Mesenchymal stem cell (in vitro differentiated cells and primary cell): ENCODE measurements around the gene TPBGL. TPM values are rescaled to one million over a fixed set of nuclear protein-coding genes. Genes with fewer than 3 reads are reported as not detected.

Experiments
- DNase-seq: peaks from one replicate; pipeline ENCODE4 v3.0.0-alpha.2; 2013
- H2AFZ ChIP-seq: one replicate; pipeline ENCODE4 v1.6.1; 2013; ENCODE audit warnings: low read depth, mild to moderate bottlenecking, control low read depth, inconsistent platforms, low read length, moderate library complexity
- H2AK5ac ChIP-seq: 2 replicates; pipeline ENCODE4 v1.6.1; 2013; ENCODE audit warnings: low read length, moderate library complexity, mild to moderate bottlenecking, inconsistent platforms; ENCODE audit not compliant: severe bottlenecking
- H2BK120ac ChIP-seq: one replicate; pipeline ENCODE4 v1.6.1; 2013; ENCODE audit warnings: low read depth, mild to moderate bottlenecking, inconsistent platforms, low read length, moderate library complexity
- H2BK12ac ChIP-seq, 2 experiments: one replicate each; pipeline ENCODE4 v1.6.1; 2013; ENCODE audit warnings: inconsistent platforms in 2 of 2, low read length in 2 of 2, mild to moderate bottlenecking in 2 of 2, moderate library complexity in 2 of 2, control low read depth in 1 of 2
- H2BK15ac ChIP-seq: one replicate; pipeline ENCODE4 v1.6.1; 2013; ENCODE audit warnings: mild to moderate bottlenecking, low read depth, inconsistent platforms; ENCODE audit not compliant: poor library complexity, severe bottlenecking
- H2BK5ac ChIP-seq: 2 replicates; pipeline ENCODE4 v1.6.1; 2013; ENCODE audit warnings: low read depth, mild to moderate bottlenecking, low read length, control low read depth, inconsistent platforms; ENCODE audit not compliant: poor library complexity, severe bottlenecking
- H3K14ac ChIP-seq, 2 experiments: one replicate each; pipeline ENCODE4 v1.6.1; 2013; ENCODE audit warnings: inconsistent platforms in 2 of 2, low read length in 2 of 2, control low read depth in 1 of 2, mild to moderate bottlenecking in 1 of 2, moderate library complexity in 1 of 2
- H3K18ac ChIP-seq, 2 experiments: one replicate each; pipeline ENCODE4 v1.6.1; 2013; ENCODE audit warnings: inconsistent platforms in 2 of 2, low read length in 2 of 2, control low read depth in 1 of 2, low read depth in 1 of 2, mild to moderate bottlenecking in 1 of 2
- H3K23ac ChIP-seq, 2 experiments: one replicate each; pipeline ENCODE4 v1.6.1; 2013; ENCODE audit warnings: inconsistent platforms in 2 of 2, low read length in 2 of 2, mild to moderate bottlenecking in 2 of 2, moderate library complexity in 2 of 2, control low read depth in 1 of 2
- H3K27ac ChIP-seq: 2 replicates; pipeline ENCODE4 v1.5.1; 2013; ENCODE audit warnings: mild to moderate bottlenecking, moderate library complexity, low read length, control low read depth, inconsistent platforms; ENCODE audit not compliant: poor library complexity, severe bottlenecking
- H3K27me3 ChIP-seq, 2 experiments: 2 replicates each; pipeline versions ENCODE4 v1.6.1 to v1.7.0; 2013; ENCODE audit warnings: low read length in 2 of 2, mild to moderate bottlenecking in 2 of 2, moderate library complexity in 2 of 2, control low read depth in 1 of 2, inconsistent platforms in 1 of 2; ENCODE audit not compliant: control insufficient read depth in 1 of 2, insufficient read depth in 1 of 2
- H3K36me3 ChIP-seq, 2 experiments: 2 replicates each; pipeline versions ENCODE4 v1.6.1 to v1.7.0; 2013; ENCODE audit warnings: low read length in 2 of 2, control low read depth in 1 of 2, inconsistent platforms in 1 of 2, low read depth in 1 of 2, mild to moderate bottlenecking in 1 of 2; ENCODE audit not compliant: insufficient read depth in 2 of 2, control insufficient read depth in 1 of 2
- H3K4ac ChIP-seq, 2 experiments: one replicate each; pipeline ENCODE4 v1.6.1; 2013; ENCODE audit warnings: inconsistent platforms in 2 of 2, low read length in 2 of 2, mild to moderate bottlenecking in 2 of 2, moderate library complexity in 2 of 2, control low read depth in 1 of 2, low read depth in 1 of 2
- H3K4me1 ChIP-seq: 2 replicates; pipeline ENCODE4 v1.6.1; 2013; ENCODE audit warnings: low read depth, low read length, control low read depth; ENCODE audit not compliant: control insufficient read depth, insufficient read depth
- H3K4me2 ChIP-seq: 2 replicates; pipeline ENCODE4 v1.6.1; 2013; ENCODE audit warnings: low read length, mild to moderate bottlenecking, inconsistent platforms; ENCODE audit not compliant: poor library complexity, severe bottlenecking
- H3K4me3 ChIP-seq, 2 experiments: 2 replicates each; pipeline versions ENCODE4 v1.5.1 to v1.7.0; 2013; ENCODE audit warnings: low read length in 2 of 2, mild to moderate bottlenecking in 2 of 2, control low read depth in 1 of 2, low read depth in 1 of 2; ENCODE audit not compliant: insufficient read depth in 1 of 2
- H3K79me1 ChIP-seq: replicated peaks from 2 replicates; pipeline ENCODE4 v1.6.1; 2013; ENCODE audit warnings: mild to moderate bottlenecking, control low read depth, low read length, inconsistent platforms; ENCODE audit not compliant: poor library complexity, severe bottlenecking
- H3K9ac ChIP-seq: 2 replicates; pipeline ENCODE4 v1.7.0; 2013; ENCODE audit warnings: mild to moderate bottlenecking, low read length, moderate library complexity
- H3K9me3 ChIP-seq: 2 replicates; pipeline ENCODE4 v1.7.0; 2013; ENCODE audit warnings: mild to moderate bottlenecking, low read length; ENCODE audit not compliant: control insufficient read depth
- H4K8ac ChIP-seq: one replicate; pipeline ENCODE4 v1.6.1; 2013; ENCODE audit warnings: inconsistent platforms, mild to moderate bottlenecking, low read length, moderate library complexity
- H4K91ac ChIP-seq: one replicate; pipeline ENCODE4 v1.6.1; 2013; ENCODE audit warnings: mild to moderate bottlenecking, low read length, inconsistent platforms
- WGBS: methylation state at CpG from one replicate; pipeline ENCODE4 v1.1.7; 2013; ENCODE audit warnings: mixed read lengths; 5-methylcytosine and 5-hydroxymethylcytosine counted together
- polyA plus RNA-seq, 2 experiments: library from polyadenylated mRNA; stranded (reverse); fragments of 200-250 nt; gene quantifications; one replicate each; pipeline ENCODE4 v1.2.3, GENCODE V29; 2013

TPBGL gene
- 0.14 TPM for polyA plus RNA-seq (2013, experiment 1 of 2)
- 0.04 TPM for polyA plus RNA-seq (2013, experiment 2 of 2)

GRCh38 chr11:75240311-75241035 lies at the start of gene TPBGL:
TSS of gene TPBGL (plus strand) at chr11:75240774. CDS start at chr11:75241050, 276 bp downstream.
- Histone ChIP-seq H2AFZ (peak within 1 kb of the TSS; percentile 90), H3K9ac (no peak within 1 kb of the TSS), H3K27ac (no peak within 1 kb of the TSS), H2BK120ac (no peak within 1 kb of the TSS), H3K9me3 (no peaks in the 10 kb centered on the region), H3K14ac (peak within 1 kb of the TSS in 1 of 2 experiments; percentile 32), H2AK5ac (no peak within 1 kb of the TSS), H4K8ac (peak within 1 kb of the TSS; percentile 55), H3K4me2 (peak within 1 kb of the TSS; percentile 96), H3K36me3 (peaks cover 0 to 4% of the 10 kb centered on the region in 2 experiments), H2BK12ac (no peak within 1 kb of the TSS), H3K79me1 (no peaks in the 10 kb centered on the region), H3K27me3 (peaks cover 78 to 83% of the 10 kb centered on the region in 2 experiments), H2BK5ac (no peak within 1 kb of the TSS), H3K4me1 (peaks cover 16% of the 10 kb centered on the region), H4K91ac (no peak within 1 kb of the TSS), H3K4ac (no peak within 1 kb of the TSS), H3K4me3 (peak within 1 kb of the TSS; percentile 61 to 74), H2BK15ac (peak within 1 kb of the TSS; percentile 15), H3K18ac (peak within 1 kb of the TSS in 1 of 2 experiments; percentile 31), H3K23ac (peak within 1 kb of the TSS in 1 of 2 experiments; percentile 70)
- WGBS: 2% methylated on average over 30 of the region's 58 CpGs
- DNase-seq: no peak

- Histone ChIP-seq H2BK120ac (no peak overlapping the region), H3K4me3 (no peak overlapping the region)
- 42% methylated on average over 2 of the region's 3 CpGs for WGBS
Observed at GRCh38 chr11:75191330-75191717, 49.2 kb upstream of the TPBGL start.

GRCh38 chr11:75193271-75193670 lies 47.3 kb upstream of the TPBGL start:
- H2BK120ac ChIP-seq: no peak overlapping the region
- H2AFZ ChIP-seq: no peak overlapping the region
- H3K14ac ChIP-seq: no peak overlapping the region
- H3K18ac ChIP-seq: no peak overlapping the region
- no peak for DNase-seq
- H2BK5ac ChIP-seq: no peak overlapping the region
- no peak overlapping the region for H3K4me2 ChIP-seq
- H3K36me3 ChIP-seq: peaks cover 0 to 71% of the 10 kb centered on the region in 2 experiments
- H3K9ac ChIP-seq: no peak overlapping the region
- H3K9me3 ChIP-seq: no peaks in the 10 kb centered on the region
- no peak overlapping the region for H2AK5ac ChIP-seq
- H3K4ac ChIP-seq: no peak overlapping the region
- 93% methylated on average over 15 of the region's 15 CpGs for WGBS
- H4K91ac ChIP-seq: no peak overlapping the region
- no peak overlapping the region for H3K27ac ChIP-seq
- H3K79me1 ChIP-seq: no peaks in the 10 kb centered on the region
- peaks cover 0 to 29% of the 10 kb centered on the region in 2 experiments for H3K27me3 ChIP-seq
- no peak overlapping the region for H4K8ac ChIP-seq
- no peak overlapping the region for H3K23ac ChIP-seq
- H3K4me3 ChIP-seq: no peak overlapping the region
- no peak overlapping the region for H2BK12ac ChIP-seq
- no peak overlapping the region for H2BK15ac ChIP-seq
- peaks cover 7% of the 10 kb centered on the region for H3K4me1 ChIP-seq

More at GRCh38 chr11:75191330-75191717, 49.2 kb upstream of the TPBGL start:
- no peak overlapping the region for H2AFZ ChIP-seq
- no peak overlapping the region for H3K18ac ChIP-seq
- H3K9ac ChIP-seq: no peak overlapping the region
- H3K27ac ChIP-seq: no peak overlapping the region
- H3K4me1 ChIP-seq: peaks cover 4% of the 10 kb centered on the region
- no peak overlapping the region for H2BK12ac ChIP-seq
- no peaks in the 10 kb centered on the region for H3K79me1 ChIP-seq
- H3K27me3 ChIP-seq: peaks cover 0 to 24% of the 10 kb centered on the region in 2 experiments
- H3K4ac ChIP-seq: no peak overlapping the region
- no peak overlapping the region for H2BK5ac ChIP-seq
- peaks cover 0 to 65% of the 10 kb centered on the region in 2 experiments for H3K36me3 ChIP-seq
- H4K8ac ChIP-seq: no peak overlapping the region
- no peak overlapping the region for H3K23ac ChIP-seq
- no peak overlapping the region for H2AK5ac ChIP-seq
- H3K4me2 ChIP-seq: no peak overlapping the region
- no peak overlapping the region for H3K14ac ChIP-seq
- DNase-seq: peak; percentile 49
- no peaks in the 10 kb centered on the region for H3K9me3 ChIP-seq
- H2BK15ac ChIP-seq: no peak overlapping the region
- no peak overlapping the region for H4K91ac ChIP-seq

GRCh38 chr11:75193711-75194110 lies 46.9 kb upstream of the TPBGL start:
- Histone ChIP-seq H2AFZ (no peak overlapping the region), H2BK12ac (no peak overlapping the region), H2AK5ac (no peak overlapping the region), H3K4me2 (no peak overlapping the region), H3K36me3 (peaks cover 0 to 71% of the 10 kb centered on the region in 2 experiments), H4K8ac (no peak overlapping the region), H2BK5ac (no peak overlapping the region), H3K27me3 (peaks cover 0 to 29% of the 10 kb centered on the region in 2 experiments), H3K4ac (no peak overlapping the region), H3K14ac (no peak overlapping the region), H4K91ac (no peak overlapping the region), H3K9ac (no peak overlapping the region), H3K4me1 (peaks cover 7% of the 10 kb centered on the region), H3K27ac (no peak overlapping the region), H3K4me3 (no peak overlapping the region), H3K23ac (no peak overlapping the region), H3K18ac (no peak overlapping the region), H2BK15ac (no peak overlapping the region), H2BK120ac (no peak overlapping the region), H3K9me3 (no peaks in the 10 kb centered on the region), H3K79me1 (no peaks in the 10 kb centered on the region)
- 73% methylated on average over 2 of the region's 2 CpGs for WGBS
- no peak for DNase-seq
